HG03064 (cell line): ENCODE measurements around the gene MAD1L1.
A peak's percentile ranks its signal among the peaks of the same experiment; 100 is the strongest.

Source experiments
- ATAC-seq: cut with Tn5 transposase; IDR thresholded peaks from one replicate; pipeline ENCODE4 v1.9.1; 2021; ENCODE audit warnings: low read depth; ENCODE audit not compliant: unreplicated experiment

MAD1L1 gene

DNA sequence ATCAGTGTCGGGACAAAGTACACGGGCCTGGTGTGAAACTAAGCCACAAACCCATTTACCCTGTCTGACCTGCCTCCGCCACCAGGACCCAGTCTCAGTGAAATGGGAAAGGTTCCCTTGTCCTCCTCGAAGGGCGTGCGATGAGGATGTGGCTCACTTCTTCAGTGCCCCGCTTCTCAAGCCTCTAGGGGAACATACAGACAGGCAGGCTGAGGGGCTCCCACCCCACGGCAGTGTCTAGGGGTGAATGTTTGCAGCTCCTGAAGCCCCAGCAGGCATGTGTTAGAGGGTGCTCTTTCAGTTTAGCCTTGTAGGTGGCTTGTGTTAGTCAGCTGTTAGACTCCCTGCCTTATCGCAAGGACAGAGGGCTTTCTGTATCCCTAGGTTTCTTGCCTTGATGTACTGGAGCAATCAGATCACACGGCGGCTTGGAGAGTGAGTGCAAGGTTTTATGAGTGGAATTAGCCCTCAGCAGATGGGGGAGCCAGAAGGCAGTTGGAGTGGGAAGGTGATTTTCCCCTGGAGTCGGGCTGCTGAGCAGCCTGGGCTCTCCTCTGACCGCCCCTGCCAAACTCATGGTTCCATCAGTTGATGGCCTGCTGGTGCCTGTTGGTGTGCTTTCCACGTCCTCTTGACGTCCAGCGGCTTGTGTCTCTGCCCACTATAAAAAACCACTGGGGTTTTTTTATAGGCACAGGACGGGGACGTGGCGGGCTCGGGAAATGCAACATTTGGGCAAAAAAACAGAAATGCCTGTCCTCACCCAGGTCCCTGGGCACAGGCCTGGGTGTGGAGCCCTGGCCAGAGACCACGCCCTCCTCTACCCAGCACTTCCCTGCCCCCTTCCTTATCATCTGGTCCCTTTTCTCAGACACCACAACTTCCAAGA, 10.0 kb upstream of the MAD1L1 start:
- no peak for ATAC-seq

DNA sequence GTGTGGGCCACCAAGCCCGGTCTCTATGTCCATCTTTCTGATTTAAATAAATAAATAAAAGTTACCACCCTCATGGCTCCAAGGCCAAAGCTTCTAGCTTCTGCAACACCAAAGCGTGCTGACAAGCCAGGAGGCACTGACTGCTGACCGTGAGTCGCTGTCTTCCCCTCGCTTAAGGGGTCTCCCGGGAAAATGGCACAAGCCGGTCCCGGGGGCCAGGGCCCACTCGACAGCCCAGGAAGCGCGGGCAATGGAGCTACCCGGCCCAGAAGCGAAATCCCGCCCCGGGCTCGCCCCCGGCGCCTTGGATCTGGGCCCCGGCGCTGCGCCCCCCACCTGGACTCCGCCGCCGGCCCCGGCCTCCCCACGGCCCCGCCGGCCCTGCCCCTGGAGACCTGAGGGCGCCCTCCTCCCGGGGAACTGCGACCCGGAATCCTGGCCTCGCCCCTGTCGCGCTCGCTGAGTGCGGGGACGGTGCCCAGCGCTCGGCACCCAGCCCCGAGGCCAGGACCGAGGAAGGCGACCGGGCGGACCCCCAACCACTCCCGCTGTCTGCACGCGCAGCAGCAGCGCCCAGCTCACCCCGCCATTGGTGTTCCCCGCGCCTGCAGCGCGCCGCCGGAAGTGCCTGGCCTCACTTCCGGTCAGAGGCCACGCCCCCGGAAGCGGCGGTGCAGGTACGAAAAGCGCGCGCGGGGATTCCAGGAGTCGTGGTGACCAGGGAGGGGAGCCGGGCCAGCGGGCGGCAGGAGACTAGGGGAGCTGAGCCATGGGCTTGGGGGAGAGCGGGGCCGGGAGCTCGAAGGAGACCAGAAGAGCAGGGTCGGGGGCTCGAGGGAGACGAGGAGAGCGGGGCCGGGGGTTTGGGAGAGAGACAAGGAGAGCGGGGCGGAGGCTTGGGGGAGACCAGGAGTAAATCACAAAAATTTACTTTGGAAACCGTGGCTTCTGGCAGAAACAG, 9.1 kb upstream of the MAD1L1 start, which contains the start of the genes MRM2 and NUDT1:
Gene MRM2, minus strand, starts transcription at position 626 of the 961 bp plus-strand sequence. Its CDS starts 36 bp downstream, at position 590.
Gene NUDT1, plus strand, starts transcription at position 647 of the 961 bp plus-strand sequence. CDS start 2,349 bp downstream, outside the sequence.
- ATAC-seq, result peak; percentile 53

DNA sequence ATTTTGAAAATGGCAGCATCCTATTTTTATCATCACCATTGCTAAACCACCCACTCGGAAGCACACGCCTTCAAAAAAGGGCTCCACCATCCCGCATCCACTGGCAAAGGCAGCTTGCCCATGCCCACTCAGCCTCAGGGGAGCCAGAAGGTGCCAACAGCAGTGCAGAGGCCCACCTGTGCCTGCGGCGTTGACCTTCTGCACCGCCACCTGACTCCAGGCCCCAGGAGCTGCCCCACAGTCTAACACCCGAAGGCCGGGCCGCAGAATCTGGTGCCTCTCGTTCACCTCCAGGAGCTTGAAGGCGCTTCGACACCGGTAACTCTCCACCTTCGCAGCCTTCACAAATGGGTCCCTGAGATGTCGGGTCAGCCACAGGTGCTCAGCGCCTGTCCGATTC, 6.5 kb upstream of the MAD1L1 start:
- ATAC-seq, result no peak

DNA sequence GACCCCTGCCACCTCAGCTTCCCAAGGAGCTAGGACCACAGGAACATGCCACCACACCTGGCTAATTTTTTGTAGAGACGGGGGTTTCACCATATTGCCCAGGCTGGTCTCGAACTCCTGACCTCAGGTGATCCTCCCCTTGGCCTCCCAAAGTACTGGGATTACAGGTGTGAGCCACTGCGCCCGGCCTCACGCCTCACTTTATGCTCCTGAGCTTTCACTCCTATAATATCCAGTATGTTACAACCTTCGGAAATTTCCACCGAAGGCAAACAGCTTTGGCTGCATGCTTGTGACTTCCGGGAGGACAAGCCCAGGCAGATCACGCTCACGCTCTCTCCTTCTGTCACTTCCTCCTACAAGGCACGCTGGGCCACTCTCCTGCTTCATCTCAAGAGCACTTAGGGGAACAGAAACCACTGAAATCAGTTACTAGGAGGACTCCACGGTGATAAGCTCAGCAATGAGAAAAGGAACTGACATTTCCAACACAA, 4.4 kb upstream of the MAD1L1 start:
- ATAC-seq, result peak; percentile 50

DNA sequence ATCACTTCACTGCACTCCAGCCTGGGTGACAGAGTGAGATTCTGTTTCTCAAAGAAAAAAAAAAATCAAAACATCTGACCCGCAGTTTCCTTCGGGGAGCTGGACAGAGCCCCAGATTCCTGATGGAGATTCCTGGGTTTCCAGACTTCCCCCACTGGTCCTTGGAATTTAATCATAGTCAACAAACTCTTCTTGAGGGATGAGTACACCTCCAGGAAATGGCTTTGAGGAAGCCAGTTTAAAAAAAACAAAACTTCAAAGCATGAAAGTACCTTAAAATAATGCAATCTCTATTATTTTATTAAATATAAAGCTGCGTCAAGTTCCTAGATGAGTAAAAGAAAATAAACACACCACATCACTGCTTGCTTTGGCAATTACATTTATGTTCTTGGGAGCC, 1.2 kb upstream of the MAD1L1 start:
- ATAC-seq, result no peak

DNA sequence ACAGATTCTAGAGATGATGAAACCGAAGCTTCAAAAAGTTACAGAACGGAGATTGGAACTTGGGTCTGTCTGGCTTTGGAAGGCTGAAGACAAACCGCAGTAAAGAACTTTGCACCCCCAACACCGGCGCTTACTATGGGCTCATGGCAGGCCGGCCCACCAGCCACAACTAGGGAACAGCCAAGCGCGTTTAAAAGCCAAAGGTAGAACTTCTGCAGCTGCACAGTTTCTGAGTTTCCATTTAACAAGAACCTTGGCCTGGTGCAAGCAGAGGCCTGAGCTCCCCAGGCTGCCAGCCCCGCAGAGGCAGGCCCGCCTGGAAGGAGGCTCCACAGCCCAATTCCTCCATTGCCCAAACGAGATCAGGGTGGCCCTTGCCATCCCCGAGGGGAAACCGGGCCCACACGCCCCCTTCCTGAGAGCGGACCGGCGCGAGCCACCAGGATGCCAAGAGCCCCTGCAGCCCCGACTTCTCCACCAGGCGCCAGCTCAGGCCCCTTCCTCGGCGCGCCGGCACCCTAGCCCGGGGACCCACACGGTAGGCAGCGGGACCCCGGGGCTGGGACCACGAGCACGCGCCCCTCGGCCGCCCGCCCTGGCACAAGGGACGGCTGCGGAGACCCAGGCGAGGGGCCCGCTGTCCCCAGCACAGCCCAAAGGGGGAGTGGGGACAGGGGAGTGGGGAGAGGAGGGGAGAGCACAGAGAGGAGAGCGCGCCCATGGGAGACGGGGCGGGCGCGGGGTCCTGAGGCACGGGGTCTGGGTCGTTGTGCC, 566 bp downstream of the MAD1L1 start:
- no peak for ATAC-seq

DNA sequence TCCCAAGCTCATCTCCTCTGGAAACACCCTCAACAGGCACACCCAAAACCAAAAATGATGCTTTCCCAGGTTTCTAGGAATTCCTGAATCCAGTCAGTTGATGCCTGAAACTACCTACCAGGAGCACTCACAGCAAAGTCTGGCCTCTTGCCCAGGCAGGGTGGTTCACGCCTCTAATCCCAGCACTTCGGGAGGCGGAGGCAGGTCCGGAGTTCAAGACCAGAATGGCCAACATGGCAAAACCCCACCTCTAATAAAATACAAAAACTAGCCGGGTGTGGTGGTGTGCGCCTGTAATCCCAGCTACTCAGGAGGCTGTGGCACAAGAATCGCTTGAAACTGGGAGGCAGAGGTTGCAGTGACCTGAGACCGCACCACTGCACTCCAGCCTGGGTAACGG, 1.9 kb downstream of the MAD1L1 start:
- ATAC-seq, result no peak

DNA sequence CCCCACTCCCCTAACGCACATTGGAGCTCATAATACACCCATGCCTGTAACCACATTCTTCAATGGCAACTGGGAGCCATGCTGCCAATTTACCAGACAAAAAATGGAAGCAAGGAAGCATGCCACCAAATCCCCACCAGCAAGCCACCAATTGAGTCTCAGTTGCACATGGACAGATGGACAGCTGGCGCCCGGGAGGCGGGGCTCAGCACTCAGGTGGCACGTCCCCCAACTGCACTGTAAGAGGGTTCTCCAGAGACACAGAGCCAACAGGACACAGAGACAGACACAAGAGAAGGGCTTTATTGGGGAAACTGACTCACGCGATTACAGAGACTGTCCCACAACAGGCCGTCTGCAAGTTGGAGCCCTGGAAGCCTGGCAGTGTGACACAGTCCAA, 2.5 kb downstream of the MAD1L1 start:
- no peak for ATAC-seq

DNA sequence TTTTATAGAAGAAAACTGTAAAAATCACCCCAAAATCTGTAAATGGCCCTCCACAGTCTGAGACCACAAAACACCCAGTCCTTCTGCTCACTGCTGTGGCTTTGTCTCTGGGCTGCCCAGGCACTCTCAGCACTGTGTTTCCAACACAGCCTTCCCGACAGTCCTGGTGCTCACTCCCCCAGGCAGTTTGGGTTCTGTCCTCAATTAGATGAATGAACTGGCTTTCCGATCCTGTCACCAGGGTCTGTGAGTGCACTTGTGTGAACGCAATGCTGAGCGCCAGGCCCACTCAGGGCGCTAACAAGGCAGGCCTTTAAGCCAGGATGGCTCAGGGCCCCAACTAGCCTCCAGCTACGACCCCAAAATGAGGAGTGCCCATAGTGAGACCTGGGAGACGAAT, 3.3 kb downstream of the MAD1L1 start:
- ATAC-seq, result no peak

DNA sequence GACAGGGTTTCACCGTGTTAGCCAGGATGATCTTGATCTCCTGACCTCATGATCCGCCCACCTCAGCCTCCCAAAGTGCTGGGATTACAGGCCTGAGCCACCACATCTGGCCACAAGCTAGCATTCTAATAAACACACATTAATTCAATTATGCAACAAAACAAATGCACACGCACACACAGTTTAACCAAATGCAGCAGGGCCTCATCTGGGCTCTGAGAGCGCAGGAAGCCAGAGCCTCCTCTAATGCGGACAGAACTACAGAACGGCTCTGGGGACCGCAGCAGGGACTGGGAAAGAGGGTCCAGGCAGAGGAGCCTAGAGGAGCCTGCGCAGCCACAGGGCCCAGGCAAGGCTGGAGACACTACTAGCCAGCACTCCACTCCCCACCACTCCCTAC, 3.8 kb downstream of the MAD1L1 start:
- ATAC-seq, result no peak

DNA sequence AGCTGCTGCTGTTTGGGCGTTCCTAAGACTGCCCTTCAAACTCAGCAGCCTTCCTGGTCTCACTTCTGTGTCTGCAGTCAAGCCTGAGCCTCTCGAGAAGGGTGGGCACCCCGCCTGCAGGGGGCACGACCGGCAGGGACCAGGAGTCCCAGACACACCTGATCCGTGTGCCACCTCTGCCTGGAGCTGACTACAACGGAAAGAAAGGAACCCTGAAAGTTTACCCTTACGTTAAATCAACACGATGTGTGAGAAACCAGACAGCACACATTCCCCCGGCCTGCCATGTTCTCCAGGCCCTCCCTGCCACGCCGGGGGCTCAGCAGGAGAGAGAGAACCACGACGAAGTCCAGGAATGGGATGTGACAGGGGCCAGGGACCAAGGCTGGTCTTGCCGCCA, 5.0 kb downstream of the MAD1L1 start:
- ATAC-seq, result no peak

DNA sequence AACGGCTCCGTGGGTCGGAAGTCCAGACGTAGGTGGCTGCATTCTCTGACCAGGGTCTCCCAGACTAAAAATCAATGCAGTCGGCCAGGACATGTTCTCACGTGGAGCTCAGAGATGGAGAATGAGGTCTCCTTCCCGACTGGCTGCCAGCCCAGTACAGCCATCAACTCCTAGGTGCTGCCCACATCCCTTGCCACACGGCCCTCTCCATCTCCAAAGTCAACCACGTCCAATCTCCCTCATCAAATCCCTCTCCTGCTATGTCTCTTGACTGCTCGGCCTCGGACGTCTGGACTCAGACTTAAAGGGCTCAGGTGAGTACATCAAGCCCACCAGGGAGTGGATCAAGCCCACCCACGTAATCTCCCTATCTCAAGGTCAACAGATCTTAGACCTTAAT, 6.9 kb downstream of the MAD1L1 start:
- no peak for ATAC-seq

DNA sequence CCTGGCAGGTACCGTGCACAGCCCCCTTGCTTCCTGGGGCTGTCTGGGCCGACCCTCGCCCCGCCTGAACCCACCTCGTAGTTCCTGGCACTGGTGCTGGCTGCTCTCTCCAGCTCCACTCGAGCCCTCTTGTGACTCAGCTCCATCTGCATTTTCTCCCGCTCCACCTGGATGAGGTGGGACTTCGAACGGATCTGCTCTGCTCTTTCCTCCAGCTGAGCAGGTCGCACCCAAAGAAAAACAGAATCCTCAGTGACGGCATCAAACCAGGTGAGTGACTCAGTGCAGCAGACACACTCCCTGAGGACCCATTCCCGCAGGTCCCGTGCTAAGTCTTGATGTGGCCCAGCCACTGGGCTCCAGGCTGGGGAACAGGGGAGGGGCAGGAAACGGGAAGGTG, 7.4 kb downstream of the MAD1L1 start:
- no peak for ATAC-seq

DNA sequence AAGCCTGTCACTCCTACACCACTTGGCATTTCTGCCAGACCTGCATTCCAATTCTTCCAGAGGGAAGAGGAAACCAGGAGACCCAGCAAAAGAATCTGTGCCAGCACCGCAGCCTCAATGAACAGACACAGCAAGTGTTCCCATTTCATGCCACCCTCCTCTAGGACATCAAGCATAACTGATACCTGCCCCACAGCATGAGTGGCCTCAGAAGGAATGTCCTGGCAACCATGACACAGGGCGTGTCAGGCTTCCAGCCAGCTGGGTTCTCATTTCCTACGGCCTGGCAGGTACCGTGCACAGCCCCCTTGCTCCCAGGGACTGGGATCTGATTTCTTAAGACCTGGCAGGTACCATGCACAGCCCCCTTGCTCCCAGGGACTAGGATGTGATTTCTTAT, 7.8 kb downstream of the MAD1L1 start:
- ATAC-seq, result no peak

DNA sequence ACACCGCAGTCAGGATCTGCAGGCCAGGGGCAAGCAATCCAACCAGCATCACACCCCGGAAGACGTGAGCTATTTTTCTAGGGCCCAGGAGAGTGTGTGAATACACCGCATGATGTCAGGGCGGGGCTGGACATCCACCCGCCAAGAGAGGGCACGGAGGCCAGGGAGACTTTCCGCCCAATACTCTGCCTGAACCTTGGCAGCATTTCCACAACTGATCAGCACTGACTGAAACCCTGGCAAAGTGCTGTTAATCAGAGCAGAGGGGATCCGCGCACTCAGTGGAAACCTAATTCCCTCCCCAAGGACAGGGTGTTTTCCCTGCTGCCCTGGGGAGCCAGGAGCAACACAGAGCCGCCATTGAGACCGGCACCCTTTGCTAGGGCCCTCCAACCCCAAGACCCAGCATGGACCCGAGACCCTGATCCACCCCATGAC, 8.2 kb downstream of the MAD1L1 start:
- ATAC-seq, result no peak

DNA sequence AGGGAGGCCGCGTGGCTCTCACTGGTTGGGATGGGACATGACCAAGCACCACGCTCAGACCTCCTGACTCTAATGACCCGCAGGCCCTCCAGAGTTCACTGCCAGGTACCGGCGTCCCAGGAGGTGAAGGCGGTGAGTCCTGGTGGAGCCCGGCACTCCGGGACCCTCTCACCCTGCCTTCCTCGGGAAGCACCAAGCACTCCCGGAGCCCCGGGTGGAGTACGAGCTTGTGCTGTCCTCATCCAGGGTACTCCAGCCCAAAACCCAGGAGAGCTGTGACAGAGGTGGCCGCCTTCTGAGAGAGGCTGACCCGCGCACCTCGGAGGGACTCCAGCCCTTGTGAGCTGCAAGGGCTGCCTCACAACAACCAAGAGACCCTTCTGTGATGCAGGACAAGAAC, 9.4 kb downstream of the MAD1L1 start:
- no peak for ATAC-seq

DNA sequence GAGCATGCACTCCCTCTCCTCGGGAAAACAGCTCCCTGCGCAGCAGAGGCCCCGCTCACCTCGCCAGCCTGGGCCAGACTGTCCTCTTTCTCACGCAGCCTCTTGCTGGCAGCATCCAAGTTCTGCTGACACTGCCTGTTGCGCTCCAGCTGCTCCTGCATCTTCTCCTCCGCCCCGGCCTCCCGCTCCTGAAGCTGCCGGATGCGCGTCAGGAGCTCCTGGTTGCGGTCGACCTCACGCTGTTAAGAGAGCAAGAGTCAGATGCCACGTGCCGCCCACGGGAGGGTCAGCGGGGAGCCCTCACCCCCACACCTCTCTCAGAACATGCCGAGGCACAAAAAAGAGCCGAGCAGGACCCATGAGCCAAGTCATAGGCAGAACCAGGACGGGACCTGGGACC, 10.2 kb downstream of the MAD1L1 start:
- ATAC-seq, result no peak

DNA sequence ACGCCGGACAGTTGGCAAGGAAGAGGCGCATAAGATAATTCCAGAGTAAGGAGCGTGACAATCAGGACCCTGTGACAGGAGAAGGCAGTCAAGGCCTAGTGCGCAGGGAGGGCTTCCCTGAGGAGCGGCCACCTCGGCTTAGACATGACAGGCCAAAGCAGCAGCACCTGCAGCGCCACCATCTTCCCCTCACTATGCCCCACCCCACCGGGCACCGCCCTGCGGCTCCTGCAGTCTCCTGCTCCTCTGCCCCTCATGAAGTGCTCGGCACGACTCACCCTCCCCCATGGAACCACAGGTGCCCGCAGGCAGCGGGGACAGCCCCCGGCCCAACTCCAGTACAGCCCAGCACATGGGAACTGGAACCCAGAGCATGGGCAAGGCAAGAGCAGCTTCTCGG, 11.8 kb downstream of the MAD1L1 start:
- ATAC-seq, result no peak

DNA sequence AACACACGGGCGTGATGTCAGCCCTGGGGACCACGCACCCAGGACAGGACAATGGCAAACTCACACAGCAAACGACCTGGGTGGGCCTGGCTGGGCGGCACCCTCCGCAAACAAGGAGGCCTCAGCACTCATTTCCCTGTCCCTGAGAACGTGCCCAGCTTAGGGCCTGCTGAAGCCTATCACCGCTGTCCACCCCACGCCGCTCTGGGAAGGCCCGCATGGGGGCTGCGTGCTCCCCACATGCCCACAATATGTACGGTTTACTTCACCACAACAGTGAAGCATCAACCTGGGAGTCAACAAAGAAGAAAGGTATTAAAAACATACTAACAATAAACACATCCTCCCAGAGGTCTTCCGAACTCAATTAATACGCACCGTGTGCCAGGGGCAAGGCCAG, 12.2 kb downstream of the MAD1L1 start:
- no peak for ATAC-seq

DNA sequence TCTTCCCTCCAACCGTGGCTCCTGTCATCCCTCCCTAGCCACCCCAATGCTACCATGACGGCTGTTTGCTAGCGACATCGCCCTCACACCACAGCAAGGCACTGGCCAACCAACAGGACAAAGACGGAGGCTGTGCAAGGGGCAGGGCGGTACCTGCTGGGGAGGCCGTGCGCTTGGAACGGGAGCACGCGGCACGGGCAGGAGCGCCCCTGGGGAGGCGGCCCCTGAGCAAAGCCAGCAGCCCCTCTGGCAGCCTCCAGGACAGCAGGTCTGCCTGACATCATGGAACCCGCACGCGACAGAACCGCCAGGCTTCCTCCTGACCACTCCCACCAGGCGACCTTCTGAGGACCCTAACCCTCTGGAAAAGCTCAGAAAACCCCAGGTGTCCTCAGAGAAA, 12.7 kb downstream of the MAD1L1 start:
- ATAC-seq, result no peak
